Liver (tissue), 9 donors: ENCODE measurements around the gene SEC22A. TPM values are rescaled to one million over a fixed set of nuclear protein-coding genes. Genes with fewer than 3 reads are reported as not detected.

Experiments
- DNase-seq: peaks from one replicate; pipeline ENCODE4 v3.0.0-alpha.2; 2017; ENCODE audit warnings: low spot score
- H3K27ac ChIP-seq, 2 donors: one replicate each; pipeline ENCODE4 v1.7.0; 2013; ENCODE audit warnings: inconsistent platforms in 2 of 2, low read length in 2 of 2, control low read depth in 1 of 2, low read depth in 1 of 2, mild to moderate bottlenecking in 1 of 2
- H3K27me3 ChIP-seq, 4 donors: one replicate each; pipeline versions ENCODE4 v1.6.1 to v1.7.0; 2013; ENCODE audit warnings: low read length in 3 of 4, inconsistent platforms in 1 of 4, mild to moderate bottlenecking in 1 of 4, moderate library complexity in 1 of 4; ENCODE audit not compliant: control insufficient read depth in 4 of 4, insufficient read depth in 4 of 4
- H3K36me3 ChIP-seq, 4 donors: one replicate each; pipeline versions ENCODE4 v1.6.1 to v1.7.0; 2013; ENCODE audit warnings: low read length in 3 of 4, mild to moderate bottlenecking in 3 of 4, low read depth in 1 of 4, moderate library complexity in 1 of 4; ENCODE audit not compliant: control insufficient read depth in 4 of 4, insufficient read depth in 3 of 4
- H3K4me1 ChIP-seq, 4 donors: one replicate each; pipeline versions ENCODE4 v1.6.1 to v1.7.0; 2013; ENCODE audit warnings: low read length in 3 of 4, mild to moderate bottlenecking in 3 of 4, moderate library complexity in 1 of 4; ENCODE audit not compliant: control insufficient read depth in 4 of 4, insufficient read depth in 4 of 4
- H3K4me3 ChIP-seq, 3 donors: one replicate each; pipeline versions ENCODE4 v1.6.1 to v1.7.0; 2013; ENCODE audit warnings: low read length in 3 of 3, control low read depth in 1 of 3, low read depth in 1 of 3, mild to moderate bottlenecking in 1 of 3
- H3K9ac ChIP-seq, 2 donors: one replicate each; pipeline ENCODE4 v1.7.0; 2013; ENCODE audit warnings: low read length in 2 of 2, mild to moderate bottlenecking in 2 of 2, moderate library complexity in 2 of 2, control low read depth in 1 of 2, low read depth in 1 of 2
- H3K9me3 ChIP-seq, 4 donors: one replicate each; pipeline versions ENCODE4 v1.6.1 to v1.7.0; 2013; ENCODE audit warnings: low read length in 3 of 4; ENCODE audit not compliant: control insufficient read depth in 4 of 4
- ATF3 ChIP-seq: IDR thresholded peaks from 2 replicates; pipeline ENCODE4 v1.6.1; 2016; ENCODE audit warnings: antibody characterized with exemption
- CTCF ChIP-seq: fragments of 150-350 bp; IDR thresholded peaks from 2 replicates; pipeline ENCODE4 v1.5.1; 2017; ENCODE audit warnings: improper control_type of control experiment, low read depth, low read length; ENCODE audit not compliant: missing input control
- EGR1 ChIP-seq, 2 donors: IDR thresholded peaks; 2 replicates each; pipeline ENCODE4 v1.6.1; 2016 to 2018; ENCODE audit warnings: antibody characterized with exemption in 2 of 2, low read depth in 2 of 2
- FOXA1 ChIP-seq: IDR thresholded peaks from 2 replicates; pipeline ENCODE4 v1.6.1; 2016; ENCODE audit warnings: antibody characterized with exemption
- FOXA2 ChIP-seq: IDR thresholded peaks from 2 replicates; pipeline ENCODE4 v1.6.1; 2016; ENCODE audit warnings: antibody characterized with exemption
- GABPA ChIP-seq, 2 donors: IDR thresholded peaks in 1 of 2; conservative IDR thresholded peaks in 1 of 2; 2 replicates each; pipeline ENCODE4 v1.6.1; 2016; ENCODE audit warnings: antibody characterized with exemption in 2 of 2, mild to moderate bottlenecking in 1 of 2, moderate library complexity in 1 of 2
- HNF4A ChIP-seq, 2 donors: conservative IDR thresholded peaks; 2 replicates each; pipeline ENCODE4 v1.6.1; 2016; ENCODE audit warnings: antibody characterized with exemption in 2 of 2, mild to moderate bottlenecking in 2 of 2
- HNF4G ChIP-seq: IDR thresholded peaks from 2 replicates; pipeline ENCODE4 v1.6.1; 2016; ENCODE audit warnings: antibody characterized with exemption
- JUND ChIP-seq, 2 donors: IDR thresholded peaks; 2 replicates each; pipeline ENCODE4 v1.6.1; 2016; ENCODE audit warnings: antibody characterized with exemption in 2 of 2
- MAX ChIP-seq: IDR thresholded peaks from 2 replicates; pipeline ENCODE4 v1.6.1; 2016; ENCODE audit warnings: antibody characterized with exemption
- NR2F2 ChIP-seq: IDR thresholded peaks from 2 replicates; pipeline ENCODE4 v1.6.1; 2016; ENCODE audit warnings: antibody characterized with exemption
- RAD21 ChIP-seq, 2 donors: IDR thresholded peaks; 2 replicates each; pipeline ENCODE4 v1.6.1; 2016; ENCODE audit warnings: antibody characterized with exemption in 2 of 2, mild to moderate bottlenecking in 2 of 2
- REST ChIP-seq: IDR thresholded peaks from 2 replicates; pipeline ENCODE4 v1.6.1; 2016; ENCODE audit warnings: antibody characterized with exemption, mild to moderate bottlenecking
- RXRA ChIP-seq, 2 donors: IDR thresholded peaks; 2 replicates each; pipeline ENCODE4 v1.6.1; 2017 to 2018; ENCODE audit warnings: antibody characterized with exemption in 2 of 2, mild to moderate bottlenecking in 1 of 2
- SP1 ChIP-seq: IDR thresholded peaks from 2 replicates; pipeline ENCODE4 v1.6.1; 2018; ENCODE audit warnings: antibody characterized with exemption, mild to moderate bottlenecking
- TAF1 ChIP-seq: conservative IDR thresholded peaks from 2 replicates; pipeline ENCODE4 v1.6.1; 2016; ENCODE audit warnings: antibody characterized with exemption, mild to moderate bottlenecking
- YY1 ChIP-seq: IDR thresholded peaks from 2 replicates; pipeline ENCODE4 v1.6.1; 2016; ENCODE audit warnings: antibody characterized with exemption, mild to moderate bottlenecking
- ZBTB33 ChIP-seq: IDR thresholded peaks from 2 replicates; pipeline ENCODE4 v1.6.1; 2016; ENCODE audit warnings: antibody characterized with exemption
- WGBS: extraction: QIAGEN DNeasy Blood & Tissue Kit; methylation state at CpG from one replicate; pipeline ENCODE4 v1.1.7; 2013; 5-methylcytosine and 5-hydroxymethylcytosine counted together
- polyA plus RNA-seq, 2 donors: library from polyadenylated mRNA; stranded (reverse) in 1 of 2; unstranded in 1 of 2; fragments of 200-250 nt in 1 of 2; fragments of >200 nt in 1 of 2; fragmentation: Nextera tagmentation in 1 of 2; extraction: Ambion mirVana in 1 of 2; gene quantifications; one replicate each; pipeline versions ENCODE4 v1.2.1 to v1.2.3, GENCODE V29; 2013 to 2015
- total RNA-seq, 2 donors: library from RNA; depleted of rRNA; stranded (reverse); fragments of >200 nt; gene quantifications; one replicate each; pipeline ENCODE4 v1.2.3, GENCODE V29; 2014
- donor health status: healthy.
- donor health status: healthy.
- donor health status: healthy.
- donor health status: healthy.
- donor health status: healthy.

The SEC22A gene
- total and polyA plus RNA-seq, 4 donors: 9.7 to 21.7 (median 16.1) TPM

- Histone ChIP-seq H3K27me3 (no peaks in the 10 kb centered on the region), H3K4me1 (peaks cover 0 to 10% (median 8%) of the 10 kb centered on the region in 4 donors), H3K36me3 (peaks cover 3 to 16% (median 11%) of the 10 kb centered on the region in 4 donors), H3K27ac (no peak overlapping the region), H3K4me3 (no peak overlapping the region), H3K9me3 (no peaks in the 10 kb centered on the region), H3K9ac (no peak overlapping the region)
- TF ChIP-seq YY1: no peak
- TF ChIP-seq GABPA (IDR thresholded peaks at IDR 0.05 in 1 of 2, conservative IDR thresholded peaks at IDR 0.05 in 1 of 2): no peak
- no peak for TF ChIP-seq EGR1 (IDR thresholded peaks at IDR 0.05; ENCODE audit: low read depth in 2 of 2)
- TF ChIP-seq TAF1: no peak
- TF ChIP-seq REST: no peak
- no peak for TF ChIP-seq RXRA (IDR thresholded peaks at IDR 0.05)
- no peak for TF ChIP-seq HNF4A (conservative IDR thresholded peaks at IDR 0.05)
- no peak for TF ChIP-seq CTCF
- TF ChIP-seq HNF4G: no peak
- no peak for TF ChIP-seq FOXA1
- no peak for TF ChIP-seq SP1
- TF ChIP-seq FOXA2: no peak
- DNase-seq: no peak
- 51% methylated on average over 2 of the region's 2 CpGs for WGBS
Measured at GRCh38 chr3:123169930-123170329, 31.8 kb upstream of the SEC22A start.

- no peak overlapping the region for H3K9ac ChIP-seq
- no peaks in the 10 kb centered on the region for H3K36me3 ChIP-seq
- no peak overlapping the region for H3K27ac ChIP-seq
- no peak for DNase-seq
- no peaks in the 10 kb centered on the region for H3K27me3 ChIP-seq
- TF ChIP-seq FOXA1 (no peak), TAF1 (no peak), CTCF (no peak), HNF4G (no peak), ATF3 (no peak), RAD21 (IDR thresholded peaks at IDR 0.05) (no peak), NR2F2 (no peak), EGR1 (IDR thresholded peaks at IDR 0.05; ENCODE audit: low read depth in 2 of 2) (no peak), SP1 (no peak), YY1 (no peak), ZBTB33 (no peak), JUND (IDR thresholded peaks at IDR 0.05) (no peak), MAX (no peak), REST (no peak)
- H3K4me3 ChIP-seq: no peak overlapping the region
- WGBS: 96% methylated on average over 5 of the region's 5 CpGs
- H3K9me3 ChIP-seq: no peaks in the 10 kb centered on the region
- no peaks in the 10 kb centered on the region for H3K4me1 ChIP-seq
Measured at GRCh38 chr3:123180791-123181190, 21.0 kb upstream of the SEC22A start.
